HG02840 (cell line): ENCODE results near the gene CMC4.

Experiments used
- ATAC-seq: cut with Tn5 transposase; IDR thresholded peaks from one replicate; pipeline ENCODE4 v1.9.1; 2021; ENCODE audit warnings: mild to moderate bottlenecking, moderate library complexity, moderate number of reproducible peaks; ENCODE audit not compliant: unreplicated experiment, low FRiP score

Gene CMC4, protein sequence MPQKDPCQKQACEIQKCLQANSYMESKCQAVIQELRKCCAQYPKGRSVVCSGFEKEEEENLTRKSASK

DNA sequence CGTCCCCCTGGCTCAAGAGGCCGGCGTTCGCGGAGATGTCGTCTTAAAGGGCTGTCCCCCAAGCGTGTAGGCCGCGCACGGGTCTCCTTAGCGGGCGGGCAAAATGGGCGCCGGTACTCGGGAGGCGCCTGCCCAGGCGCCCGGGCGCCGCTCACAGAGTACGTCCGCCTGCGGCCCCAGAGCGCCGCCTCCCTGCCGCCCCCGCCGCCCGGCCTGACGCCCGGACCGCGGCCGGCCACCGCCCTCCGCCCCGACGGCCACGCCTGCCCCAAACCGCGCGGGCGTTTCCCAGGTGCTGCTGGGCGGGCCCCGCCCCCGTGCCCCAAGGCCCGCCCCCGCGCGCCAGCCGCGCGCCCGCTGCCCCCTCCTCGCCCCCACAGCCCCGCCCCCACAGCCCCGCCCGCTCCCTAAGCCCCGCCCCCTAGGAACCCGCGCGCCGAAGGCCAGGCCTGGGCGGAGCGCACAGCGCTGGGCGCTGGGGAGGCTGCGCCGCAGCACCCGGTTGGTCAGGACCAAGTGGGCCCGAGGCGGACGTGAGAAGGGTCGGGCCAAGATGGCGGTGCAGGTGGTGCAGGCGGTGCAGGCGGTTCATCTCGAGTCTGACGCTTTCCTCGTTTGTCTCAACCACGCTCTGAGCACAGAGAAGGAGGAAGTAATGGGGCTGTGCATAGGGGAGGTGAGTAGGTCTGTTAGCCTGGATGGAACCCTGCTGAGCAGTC is at the start of gene CMC4, which contains the start of the genes BRCC3 and MTCP1:
CMC4 (minus strand) TSS at position 162 of the 719 bp plus-strand sequence. CDS start 7,113 bp downstream, outside the sequence.
BRCC3 (plus strand) TSS at position 534 of the 719 bp plus-strand sequence; CDS start at position 554, 20 bp downstream.
MTCP1 (minus strand) TSS at position 162 of the 719 bp plus-strand sequence. CDS start 5,126 bp downstream, outside the sequence.
- peak; percentile 85 for ATAC-seq

DNA sequence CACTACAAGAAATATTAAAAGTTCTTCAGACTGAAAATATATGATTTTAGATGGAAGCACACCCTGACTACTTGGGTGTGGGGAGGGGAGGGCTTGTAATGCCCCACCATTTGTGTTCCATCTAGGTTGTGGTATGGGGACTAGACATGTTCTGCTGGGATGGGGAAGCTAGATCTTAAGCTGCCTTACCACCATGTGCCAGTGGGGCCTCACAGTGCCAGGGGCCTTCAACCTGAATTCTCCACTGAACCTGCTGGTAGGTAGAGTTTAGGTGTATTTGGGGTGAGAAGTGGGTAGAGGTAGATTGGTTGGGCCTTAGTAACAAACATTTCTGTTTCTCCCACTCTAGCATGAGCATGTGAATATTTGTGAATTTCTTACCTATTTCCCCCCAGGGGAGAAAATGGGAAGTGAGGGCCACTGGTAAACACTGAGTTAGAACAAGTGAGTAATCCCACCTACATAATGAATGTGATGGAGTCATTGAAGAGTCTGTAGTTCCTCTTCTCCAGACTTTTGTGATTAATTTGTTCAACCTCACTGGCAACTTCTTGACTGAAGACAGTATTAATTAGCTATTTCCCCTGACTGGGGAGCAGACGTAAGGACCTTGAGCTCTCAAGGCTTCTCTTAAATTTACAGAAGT is 44.4 kb upstream of the CMC4 start:
- no peak for ATAC-seq

GRCh38 chrX:155113097-155113496 is 42.2 kb upstream of the CMC4 start:
- no peak for ATAC-seq

DNA sequence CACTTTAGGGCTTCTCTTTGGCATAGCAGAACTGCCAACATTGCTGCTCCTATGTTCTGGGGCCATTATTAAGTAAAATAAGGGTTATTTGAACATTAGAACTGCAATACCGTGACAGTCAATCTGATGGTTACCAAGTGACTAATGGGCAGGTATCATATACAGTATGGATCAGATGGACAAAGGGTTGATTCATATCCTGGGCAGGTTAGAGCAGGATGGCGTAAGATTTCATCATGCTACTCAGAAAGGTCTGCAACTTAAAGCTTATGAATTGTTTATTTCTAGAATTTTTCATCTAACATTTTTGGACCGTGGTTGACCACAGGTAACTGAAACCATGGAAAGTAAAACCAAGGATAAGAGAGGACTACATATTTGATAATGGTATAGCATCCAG is 41.2 kb upstream of the CMC4 start:
- ATAC-seq, result no peak

DNA sequence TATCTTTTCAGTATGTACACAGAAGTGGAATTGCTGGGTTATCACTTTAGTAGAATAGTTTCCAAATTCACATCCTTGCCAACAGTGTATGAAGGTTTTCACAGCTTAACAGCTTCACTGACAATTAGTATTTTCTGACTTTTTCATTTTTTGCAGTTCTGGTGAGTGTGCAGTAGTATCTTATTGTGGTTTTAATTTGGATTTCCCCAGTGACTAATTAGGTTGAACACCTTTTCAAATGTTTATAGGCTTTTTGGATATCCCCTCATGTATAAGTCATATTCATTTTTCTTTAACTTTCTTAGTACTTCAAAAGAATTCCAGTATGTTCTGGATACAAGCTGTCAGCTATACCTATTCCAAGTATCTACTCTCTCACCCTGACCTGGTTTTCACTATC is 37.5 kb upstream of the CMC4 start:
- ATAC-seq, result no peak

- ATAC-seq, result no peak
Observed at GRCh38 chrX:155105919-155106318, 35.0 kb upstream of the CMC4 start.

DNA sequence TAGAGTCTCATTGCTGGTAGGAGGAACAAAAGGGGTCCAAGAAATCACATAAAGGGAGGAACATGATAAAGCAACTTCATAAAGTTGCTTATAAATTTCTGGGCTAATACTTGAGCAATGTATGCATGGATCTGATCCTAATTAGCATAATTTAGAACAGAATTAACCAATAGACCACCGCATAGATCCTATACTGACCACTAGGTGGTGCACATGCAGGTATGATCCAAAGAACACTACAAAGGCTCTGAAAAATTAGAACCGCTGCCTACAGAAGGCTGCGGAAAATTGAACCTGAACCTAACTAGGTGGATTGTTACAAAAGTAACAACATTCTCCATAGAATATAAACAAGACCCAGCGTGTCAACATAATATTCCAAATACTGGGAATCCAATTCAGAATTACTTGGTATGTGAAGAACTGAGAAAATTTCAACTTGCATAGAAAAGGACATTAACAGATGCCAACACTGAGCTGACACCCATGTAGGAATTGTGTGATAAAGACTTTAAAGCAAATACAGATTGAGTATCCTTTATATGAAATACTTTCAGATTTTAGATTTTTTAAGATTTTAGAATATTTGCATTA is 23.6 kb upstream of the CMC4 start:
- ATAC-seq, result no peak

DNA sequence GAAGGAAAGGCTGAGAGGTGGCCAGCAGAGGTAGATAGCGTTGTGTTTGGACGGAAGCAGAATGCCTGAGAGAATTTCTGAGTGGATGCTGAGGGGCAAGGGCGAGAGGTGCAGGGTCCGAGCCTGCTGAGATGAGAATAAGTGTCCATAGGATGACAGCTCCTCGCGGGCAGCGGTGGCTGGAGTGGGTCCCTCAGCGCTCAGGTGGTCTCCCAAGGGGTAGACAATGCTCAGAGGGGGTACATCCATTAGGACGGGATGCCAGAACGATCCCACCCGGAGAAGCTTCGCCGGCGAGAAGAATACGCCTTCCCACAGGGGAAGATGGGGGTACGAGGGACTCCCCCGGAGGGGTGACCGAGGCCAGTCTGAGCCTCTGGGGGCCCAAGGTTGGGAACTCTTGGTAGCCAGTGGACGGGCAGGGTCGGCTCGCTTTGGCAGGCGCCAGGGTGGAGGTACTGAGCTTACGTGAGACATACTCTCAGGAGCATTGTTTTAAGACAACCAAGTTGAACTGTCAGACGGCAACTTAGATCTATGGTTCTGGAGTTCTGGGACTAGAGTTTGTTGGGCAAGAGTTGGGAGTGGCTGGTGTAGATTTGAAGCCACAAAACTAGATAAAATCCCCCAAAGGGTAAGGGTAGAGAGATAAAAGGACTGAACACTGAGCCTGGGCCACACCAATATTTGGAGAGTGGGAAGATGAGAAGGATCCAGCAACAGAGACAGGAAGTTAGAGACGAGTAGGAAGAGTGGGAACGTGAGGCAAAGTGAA is 16.2 kb upstream of the CMC4 start:
- ATAC-seq, result no peak

GRCh38 chrX:155086202-155086840 is 15.4 kb upstream of the CMC4 start:
- ATAC-seq, result no peak

DNA sequence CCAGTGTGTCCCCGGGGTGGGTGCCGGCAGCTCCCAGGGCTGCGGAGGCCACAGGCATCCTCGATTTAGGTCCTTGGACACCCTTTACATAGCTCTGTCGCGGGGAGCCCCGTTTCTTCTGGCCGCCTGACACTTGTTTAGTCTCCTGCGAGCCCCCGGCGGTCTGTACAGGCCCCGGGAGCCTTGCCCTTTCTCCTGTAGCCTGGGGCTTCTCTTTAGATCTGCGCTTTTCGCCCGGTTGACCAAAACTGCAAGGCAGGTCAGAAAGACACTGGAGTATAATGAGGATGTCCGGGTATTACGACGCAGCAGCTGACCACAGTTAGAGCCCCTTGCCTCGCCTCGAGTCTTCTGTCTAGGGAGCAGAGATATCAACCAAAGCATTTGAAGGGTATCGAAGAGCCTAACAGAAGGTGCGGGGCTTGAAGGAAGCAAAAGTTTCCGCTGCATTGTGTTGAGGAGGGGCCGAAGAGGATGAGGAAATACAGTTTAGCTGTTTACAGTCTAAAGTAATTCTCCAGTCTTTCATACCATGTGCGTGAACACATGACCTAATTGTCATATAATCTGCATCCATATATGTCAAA is 851 bp upstream of the CMC4 start:
- ATAC-seq, result peak; percentile 19

GRCh38 chrX:155070663-155070974 is 317 bp downstream of the CMC4 start:
- peak; percentile 31 for ATAC-seq

- no peak for ATAC-seq
Observed at GRCh38 chrX:155070038-155070437, 898 bp downstream of the CMC4 start.

DNA sequence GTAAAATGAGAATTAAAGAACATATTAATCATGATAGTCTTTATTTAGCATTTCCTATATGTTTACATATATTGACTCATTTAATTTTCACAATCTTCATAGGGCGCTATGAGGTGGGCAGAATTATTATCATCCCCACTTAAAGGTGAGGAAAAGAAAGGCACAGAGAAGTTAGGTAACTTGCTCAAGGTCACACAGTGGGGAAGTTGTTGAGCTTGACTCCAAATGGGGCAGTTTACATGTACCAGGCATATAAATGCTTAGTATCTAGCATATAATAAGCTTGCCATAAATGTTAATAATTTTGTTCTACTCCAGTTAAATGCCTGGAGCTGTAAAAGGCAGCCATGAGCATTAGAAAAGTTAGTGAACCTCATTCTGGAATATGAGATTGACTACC is 1.5 kb downstream of the CMC4 start:
- no peak for ATAC-seq

- no peak for ATAC-seq
Observed at GRCh38 chrX:155068165-155068564, 2.8 kb downstream of the CMC4 start.

DNA sequence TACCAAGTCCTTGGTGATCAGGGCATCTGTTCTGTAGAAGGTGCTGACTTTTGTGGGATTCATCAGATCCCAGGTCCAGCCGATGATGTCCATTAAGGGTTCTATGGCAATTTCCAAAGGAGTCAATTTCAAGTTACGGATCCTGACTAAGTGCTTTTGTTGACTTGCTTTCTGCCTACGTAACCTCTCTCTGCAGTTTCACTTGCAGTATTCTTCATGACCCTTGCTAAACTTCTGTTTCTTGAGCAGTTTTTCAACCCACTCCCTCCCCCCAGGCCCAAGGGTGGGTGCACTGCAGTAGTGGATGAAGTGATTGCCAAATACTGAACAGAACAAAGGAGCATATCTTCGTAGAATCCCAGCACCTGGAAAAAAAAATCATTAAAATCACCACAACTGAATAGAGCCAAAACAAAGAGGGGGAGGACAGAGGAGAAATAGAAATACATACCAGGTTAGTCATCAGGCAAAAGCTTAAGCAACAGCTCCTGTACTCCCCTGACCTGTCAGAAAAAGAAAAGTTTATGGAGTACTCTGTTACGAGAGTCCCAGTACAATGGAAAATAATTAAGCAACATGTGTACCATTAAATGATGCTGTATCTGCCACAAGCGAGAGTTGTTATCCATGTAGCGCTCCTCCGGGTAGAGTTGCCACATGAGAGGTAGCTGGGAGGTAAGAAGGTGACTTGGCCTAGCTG is 5.8 kb downstream of the CMC4 start:
- ATAC-seq, result no peak

- no peak for ATAC-seq
Observed at GRCh38 chrX:155061760-155062159, 9.2 kb downstream of the CMC4 start.

DNA sequence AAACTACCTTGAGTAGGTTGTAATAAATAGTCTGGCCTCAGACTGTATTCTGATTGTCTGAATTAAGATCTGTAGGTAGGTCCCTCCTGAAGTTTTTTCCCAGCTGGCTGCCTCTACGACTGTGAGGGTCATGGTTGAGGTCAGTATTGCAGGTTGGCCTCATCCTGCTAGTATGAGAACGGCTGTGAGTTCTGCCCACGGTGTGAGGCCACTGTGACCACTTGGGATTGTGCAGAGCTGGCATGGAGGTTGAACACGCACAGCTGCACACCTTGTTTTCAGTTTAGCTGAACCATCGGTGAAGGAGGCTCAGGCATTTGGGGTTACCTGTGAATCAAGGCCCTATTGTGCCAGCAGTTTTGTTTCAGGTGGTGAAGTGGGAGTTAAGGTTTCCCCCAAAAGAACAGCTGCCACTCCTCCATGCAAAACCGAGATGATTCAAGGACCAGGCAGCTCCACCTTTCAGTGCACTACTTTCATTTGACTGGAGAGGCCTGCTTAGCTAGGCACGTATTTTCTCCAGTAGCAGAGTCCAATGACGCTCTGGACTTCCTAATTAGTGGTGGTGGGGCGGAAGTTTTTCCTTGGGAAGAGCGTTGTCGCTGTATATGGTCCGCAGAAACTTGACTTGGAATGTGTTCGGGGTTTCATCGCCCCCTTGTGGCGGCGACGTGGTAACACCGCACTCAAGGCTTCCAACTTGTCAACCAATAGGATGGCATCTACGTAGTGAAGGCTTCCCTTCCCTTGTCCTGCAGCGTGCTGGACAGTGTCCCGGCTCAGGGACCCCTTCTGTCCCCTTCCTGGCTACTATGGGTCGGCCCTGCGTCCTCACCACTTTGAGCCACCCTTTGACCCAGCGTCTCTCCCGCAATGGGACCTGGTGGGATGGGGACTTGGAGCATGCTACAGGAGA is 13.8 kb downstream of the CMC4 start:
- peak; percentile 79 for ATAC-seq

DNA sequence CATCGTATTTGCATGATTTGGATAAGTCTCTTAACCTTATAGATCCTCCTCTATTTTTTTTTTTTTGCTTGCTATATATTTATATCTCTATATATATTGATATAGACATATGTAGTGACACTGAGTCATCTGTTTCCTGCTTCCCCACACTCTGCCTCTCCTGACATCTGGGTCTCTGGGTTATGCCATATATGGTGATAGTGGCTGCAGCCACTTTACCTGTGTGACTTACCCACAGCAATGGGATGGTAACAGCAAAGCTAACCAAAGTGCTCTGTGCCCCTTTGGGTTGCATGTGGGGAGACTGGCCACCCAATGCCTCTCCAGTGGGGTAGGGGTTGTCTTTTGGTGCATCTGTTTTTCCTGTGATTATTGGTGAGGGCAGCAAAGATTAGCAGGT is 14.5 kb downstream of the CMC4 start:
- no peak for ATAC-seq
